DMS 273 (cell line): Measurements from ENCODE around the gene NKX6-2.
"Not testable (repeated sequence)": the region's sequence is repeated elsewhere in the genome, so short reads cannot be mapped to it uniquely, and the experiment has no call there.

ENCODE experiments used
- DNase-seq: peaks from one replicate; lab custom pipeline; 2025; ENCODE audit not compliant: unreplicated experiment; lab: John Stamatoyannopoulos, UW

Gene NKX6-2

DNA sequence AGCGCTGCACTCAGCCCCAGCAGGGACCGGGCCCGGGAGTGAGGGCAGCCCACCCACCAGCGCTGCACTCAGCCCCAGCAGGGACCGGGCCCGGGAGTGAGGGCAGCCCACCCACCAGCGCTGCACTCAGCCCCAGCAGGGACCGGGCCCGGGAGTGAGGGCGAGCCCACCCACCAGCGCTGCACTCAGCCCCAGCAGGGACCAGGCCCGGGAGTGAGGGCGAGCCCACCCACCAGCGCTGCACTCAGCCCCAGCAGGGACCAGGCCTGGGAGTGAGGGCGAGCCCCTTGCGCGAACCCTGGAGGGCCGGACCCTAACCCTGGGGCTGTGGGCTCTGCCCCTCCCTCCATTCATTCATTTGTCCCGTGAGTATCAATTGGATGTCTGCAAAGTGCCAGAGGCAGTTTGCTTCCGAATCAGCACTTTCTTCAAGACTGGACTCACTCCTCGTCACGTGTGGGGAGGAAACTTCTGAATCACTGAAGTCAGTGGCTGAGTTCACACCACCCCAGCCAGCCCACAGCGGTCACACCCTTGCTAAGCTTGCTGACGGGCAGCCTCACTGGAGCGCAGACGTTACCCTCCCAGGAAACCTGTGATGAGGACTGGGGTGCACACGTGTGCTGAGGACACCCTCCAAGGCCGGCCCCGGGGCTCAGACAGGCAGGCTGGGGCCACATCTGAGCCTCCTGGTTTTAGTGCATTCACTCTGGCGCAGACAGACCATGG, 42.6 kb downstream of the NKX6-2 start:
- not testable (repeated sequence) for DNase-seq

DNA sequence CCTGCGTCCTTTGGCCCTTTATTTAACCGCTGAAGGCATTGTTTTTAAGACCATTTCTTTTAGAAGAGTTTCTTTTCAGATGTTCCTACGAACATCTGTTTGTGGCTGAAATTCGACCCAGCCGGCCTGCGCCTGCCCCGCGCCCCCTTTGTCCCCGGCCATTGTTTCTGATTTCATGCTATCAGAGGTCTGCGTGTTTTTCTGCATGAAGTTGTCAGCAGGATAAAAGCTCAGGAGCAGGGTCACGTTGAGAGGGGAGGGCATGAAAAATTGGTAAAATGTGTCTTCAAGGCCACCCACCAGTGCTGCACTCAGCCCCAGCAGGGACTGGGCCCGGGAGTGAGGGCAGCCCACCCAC, 43.1 kb downstream of the NKX6-2 start:
- no peak for DNase-seq

DNA sequence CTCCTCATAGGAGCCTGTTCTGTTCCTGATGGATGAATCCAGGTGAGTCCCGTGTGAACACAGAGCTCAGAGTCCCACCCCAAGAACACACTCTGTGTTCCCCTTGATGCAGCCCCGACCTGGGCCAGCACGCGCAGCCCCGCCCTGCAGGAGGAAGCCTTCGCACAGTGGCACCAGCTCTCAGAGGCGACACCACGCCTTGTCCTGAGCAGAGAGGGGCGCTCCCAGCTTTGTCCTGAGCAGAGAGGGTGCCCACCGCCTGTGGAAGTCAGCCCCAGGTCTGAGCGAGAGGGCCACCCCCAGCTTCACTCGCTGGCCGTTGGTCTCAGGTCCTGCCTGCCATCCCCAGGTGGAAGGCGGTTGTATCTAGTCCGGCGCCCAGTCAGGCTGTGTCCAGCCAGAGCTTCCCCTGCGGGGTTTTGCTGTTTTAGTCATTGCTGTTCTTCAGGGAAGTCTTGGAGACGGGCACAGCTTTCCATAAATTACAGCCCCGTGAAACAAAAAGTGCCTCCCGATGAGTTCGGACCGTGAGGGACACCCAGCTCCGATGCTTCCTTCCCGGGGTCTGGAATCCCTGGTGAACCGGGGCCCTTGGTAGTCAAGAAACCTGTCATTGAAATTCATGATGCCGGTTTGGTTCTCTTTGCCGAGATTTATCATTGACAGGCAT, 43.6 kb downstream of the NKX6-2 start:
- DNase-seq, result no peak

DNA sequence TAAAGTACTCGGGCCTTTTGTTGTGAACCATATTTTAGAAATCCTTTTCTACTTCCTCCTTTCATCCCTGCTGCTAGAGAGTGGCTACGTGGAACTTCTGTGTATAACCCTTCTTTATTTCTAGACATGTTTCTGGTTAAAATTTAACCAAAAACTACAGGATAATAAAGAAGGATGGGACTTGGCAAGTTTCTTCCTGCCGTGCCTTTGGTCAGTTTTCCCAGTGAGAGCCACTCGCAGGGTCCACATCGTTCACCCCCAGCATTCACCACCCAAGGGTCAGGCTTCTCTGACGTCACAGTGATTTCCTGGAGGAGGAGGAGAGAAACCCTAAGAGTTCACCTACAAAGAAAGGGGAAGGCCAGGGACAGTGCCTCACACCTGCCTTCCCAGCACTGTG, 45.4 kb downstream of the NKX6-2 start:
- DNase-seq, result no peak

DNA sequence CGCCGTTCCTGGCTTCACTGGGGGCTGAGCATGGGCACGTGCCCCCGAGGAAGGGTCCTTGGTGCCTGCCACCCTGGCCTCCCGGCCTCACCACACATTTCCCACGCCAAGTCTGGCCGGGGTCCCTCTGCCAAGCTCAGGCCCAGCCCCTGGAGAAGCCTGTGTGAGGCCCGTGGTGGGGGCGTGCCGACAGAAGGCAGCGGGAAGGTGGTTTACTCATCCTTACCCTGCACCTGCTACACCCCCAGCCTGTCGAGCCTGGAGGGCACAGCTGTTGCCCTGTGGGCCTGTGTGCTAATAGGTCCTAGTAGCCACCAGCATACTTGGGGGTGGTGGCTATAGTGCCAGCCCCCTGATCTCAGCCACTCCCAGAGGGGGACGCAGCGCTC, 46.7 kb downstream of the NKX6-2 start:
- peak; percentile 14 for DNase-seq

DNA sequence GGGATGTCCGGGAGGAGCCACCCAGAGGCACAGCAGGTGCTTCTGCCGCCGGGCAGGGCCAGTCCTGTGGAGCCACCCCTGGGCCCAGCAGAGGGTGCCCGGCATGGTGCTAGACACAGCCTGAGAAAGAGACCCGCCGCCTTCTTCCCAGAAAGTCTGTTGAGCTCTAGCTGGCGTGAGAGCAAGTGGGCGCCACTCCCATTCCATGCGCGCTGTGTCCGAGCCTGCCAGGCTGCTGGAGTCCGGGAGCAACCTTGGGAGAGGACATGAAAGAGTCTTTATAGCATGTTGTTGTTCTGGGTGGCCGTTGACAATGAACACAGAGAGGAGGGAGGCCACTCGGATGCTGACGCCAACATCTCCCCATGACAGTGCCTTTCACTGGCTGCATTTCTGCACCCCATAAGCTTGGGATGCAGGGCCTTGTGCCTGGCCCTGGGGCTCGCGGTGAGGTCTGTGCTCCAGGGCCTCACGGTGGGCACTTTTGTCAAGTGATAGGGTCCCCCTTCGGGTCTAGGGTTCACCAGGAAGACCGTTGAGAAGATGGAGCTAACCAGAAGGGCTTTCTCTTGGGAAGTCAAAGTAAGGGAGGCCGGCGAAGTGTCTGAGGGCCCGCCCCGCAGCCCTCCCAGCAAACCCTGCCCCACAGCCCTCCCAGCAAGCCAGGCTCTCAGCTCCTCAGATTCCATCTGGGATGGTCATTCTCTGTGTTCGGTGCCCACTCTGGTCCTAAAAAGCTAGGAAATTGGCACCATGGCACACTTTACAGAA, 47.3 kb downstream of the NKX6-2 start:
- no peak for DNase-seq

DNA sequence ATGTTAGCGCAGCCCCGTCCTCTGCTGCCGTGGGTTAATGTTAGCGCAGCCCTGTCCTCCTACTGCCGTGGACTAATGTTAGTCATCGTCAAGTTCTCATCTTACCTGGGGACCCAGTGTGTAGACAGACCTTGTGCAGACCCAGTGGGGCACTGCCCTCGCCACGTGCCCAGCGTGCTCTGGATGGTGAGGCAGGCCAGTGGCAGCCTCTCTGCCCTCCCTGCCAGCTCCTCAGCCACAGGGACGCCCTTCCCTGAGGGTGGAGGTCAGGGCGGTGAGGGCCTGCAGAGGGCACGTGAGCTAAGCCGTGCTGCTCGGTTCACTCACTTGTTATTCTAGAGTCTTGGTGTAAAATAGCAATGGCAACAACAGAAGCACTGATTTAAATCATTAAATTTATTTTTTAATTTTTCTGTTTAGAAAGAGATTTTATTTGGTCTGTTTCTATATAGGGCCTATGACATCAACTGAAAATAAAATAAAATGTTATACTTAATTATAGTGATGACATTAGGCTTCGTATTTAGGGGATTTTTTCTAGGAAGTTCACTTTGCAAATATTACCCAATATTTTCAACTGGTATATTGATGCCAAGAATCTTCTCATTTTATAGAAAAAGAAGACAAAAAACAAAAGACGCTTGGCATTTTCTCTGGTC, 48.4 kb downstream of the NKX6-2 start:
- DNase-seq, result no peak

DNA sequence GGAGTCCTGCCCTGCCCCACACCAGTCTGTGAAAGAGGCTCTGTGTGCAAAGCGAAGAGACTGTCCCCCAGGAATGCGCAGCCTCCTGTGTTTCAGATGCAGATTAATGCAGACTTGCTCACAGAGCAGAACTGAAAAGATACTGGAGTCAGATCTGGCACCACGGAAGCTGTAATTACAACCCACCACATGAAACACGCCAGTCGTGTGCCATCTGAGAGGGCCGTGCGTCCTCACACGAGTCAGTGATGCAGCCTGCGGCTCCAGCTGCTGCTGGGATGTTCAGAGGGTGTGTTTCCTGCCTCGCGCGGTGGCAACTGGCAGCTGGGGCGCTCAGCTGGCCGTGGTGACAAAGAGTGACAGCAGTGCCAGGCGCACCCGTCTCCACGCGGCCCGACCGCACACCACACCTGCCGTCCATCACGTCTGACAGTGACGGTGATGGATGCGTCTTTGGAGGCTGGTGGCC, 50.0 kb downstream of the NKX6-2 start:
- no peak for DNase-seq

DNA sequence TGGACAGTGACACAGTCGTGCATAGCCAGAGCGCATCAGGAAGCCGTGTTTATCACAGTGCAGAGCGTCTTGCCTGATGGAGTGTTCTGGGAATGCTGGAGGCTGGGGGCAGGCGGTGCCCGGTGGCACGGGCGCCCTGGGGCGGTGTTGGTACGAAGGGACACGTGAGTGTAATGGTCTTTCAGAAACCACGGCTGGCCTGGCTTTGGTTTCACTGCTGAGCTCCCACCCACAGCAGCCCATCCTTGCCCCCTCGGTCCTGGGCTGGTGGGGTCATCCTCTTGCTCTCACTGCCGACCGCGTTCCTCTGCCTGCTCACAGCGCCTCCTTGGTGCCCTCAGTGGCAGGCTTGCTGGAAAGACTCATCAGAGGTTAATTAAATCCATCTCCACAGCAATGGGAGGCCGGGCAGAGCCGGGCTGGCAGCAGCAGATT, 50.6 kb downstream of the NKX6-2 start:
- DNase-seq, result no peak

DNA sequence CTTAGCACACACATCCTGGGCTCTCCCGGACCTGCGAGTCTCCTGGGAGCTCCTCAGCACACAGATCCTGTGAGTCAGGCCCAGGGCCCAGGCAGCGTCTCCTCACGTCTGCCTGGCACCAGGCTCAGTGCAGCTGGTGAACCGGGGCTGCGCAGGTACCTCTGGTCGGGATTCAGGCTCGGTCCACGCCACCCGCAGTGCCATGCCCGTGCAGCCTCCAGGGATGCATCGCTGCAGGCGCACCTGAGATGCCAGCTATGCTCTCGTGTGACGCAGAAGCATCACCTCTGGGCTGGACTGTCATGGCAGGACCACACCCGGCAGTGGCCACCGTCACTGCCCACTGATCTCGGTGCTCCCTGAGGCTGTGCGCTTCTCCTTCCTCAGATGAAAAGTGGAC, 52.0 kb downstream of the NKX6-2 start:
- DNase-seq, result no peak
